GM12891 (cell line): Measurements from ENCODE around the gene PDHB.

Source experiments
- DNase-seq: peaks from one replicate; pipeline ENCODE4 v3.0.0; 2011; ENCODE audit warnings: low spot score; ENCODE audit not compliant: insufficient read length
- FAIRE-seq: peaks from 2 replicates; lab custom pipeline; 2011; peaks lifted over from hg19 to GRCh38; lab: Jason Lieb, UNC
- PAX5 ChIP-seq: IDR thresholded peaks from 2 replicates; pipeline ENCODE4 v1.6.1; 2011; ENCODE audit warnings: low read length, moderate library complexity, mild to moderate bottlenecking; ENCODE audit not compliant: insufficient read depth, severe bottlenecking
- POLR2A ChIP-seq: IDR thresholded peaks from 2 replicates; pipeline ENCODE4 v1.6.1; 2011; ENCODE audit warnings: low read depth, low read length, control low read depth
- POLR2AphosphoS5 ChIP-seq: IDR thresholded peaks from 2 replicates; pipeline ENCODE4 v1.6.1; 2011; ENCODE audit warnings: low read depth, low read length, control low read depth
- POU2F2 ChIP-seq: IDR thresholded peaks from 2 replicates; pipeline ENCODE4 v1.6.1; 2011; ENCODE audit warnings: low read depth, mild to moderate bottlenecking, control low read depth, low read length, moderate library complexity
- SPI1 ChIP-seq: IDR thresholded peaks from 2 replicates; pipeline ENCODE4 v1.6.1; 2011; ENCODE audit warnings: low read depth, low read length, control low read depth
- TAF1 ChIP-seq: IDR thresholded peaks from 2 replicates; pipeline ENCODE4 v1.6.1; 2011; ENCODE audit warnings: low read depth, low read length, control low read depth

PDHB gene

DNA sequence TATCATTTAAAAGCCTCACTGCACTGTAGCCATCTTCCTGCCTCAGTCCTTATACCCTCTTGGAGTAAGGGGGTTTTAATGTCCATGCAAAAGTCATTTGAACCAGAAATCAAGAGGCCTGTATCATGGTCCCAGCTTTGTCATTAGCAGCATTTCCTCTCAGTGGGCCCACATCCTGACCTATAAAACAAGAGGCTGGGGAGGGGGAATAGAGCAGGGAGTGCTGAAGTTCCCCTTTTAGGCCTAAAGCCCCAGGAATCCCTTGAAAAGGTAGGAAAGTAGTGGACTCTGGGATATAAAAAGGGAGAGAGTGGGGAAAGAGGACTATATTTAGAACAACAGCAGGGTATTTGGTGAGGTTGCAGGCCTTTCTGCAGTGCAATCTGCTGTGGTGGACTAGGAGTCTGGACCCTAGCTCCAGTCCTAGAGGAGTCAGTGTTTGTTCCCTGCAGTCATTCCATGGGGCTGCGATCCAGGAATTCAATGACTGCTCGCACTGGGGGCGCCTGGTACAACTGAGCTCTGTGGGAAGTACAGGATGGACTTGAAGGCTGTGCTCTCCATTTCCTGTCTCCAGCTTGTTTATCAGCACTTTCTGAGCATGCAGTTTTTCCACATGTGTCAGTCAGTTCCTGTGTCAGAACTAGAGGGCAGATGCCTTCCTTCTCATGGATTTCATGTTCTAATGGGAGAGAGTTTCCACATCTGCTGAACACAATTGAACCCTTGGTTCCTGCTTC lies 46.8 kb downstream of the PDHB start:
- DNase-seq: no peak
- TF ChIP-seq TAF1 (no peak), SPI1 (no peak), PAX5 (no peak), POLR2A (no peak), POLR2AphosphoS5 (no peak), POU2F2 (no peak)
- no peak for FAIRE-seq

- no peak for FAIRE-seq
- TF ChIP-seq TAF1 (no peak), POLR2AphosphoS5 (no peak), POLR2A (no peak), PAX5 (no peak), SPI1 (no peak), POU2F2 (no peak)
- no peak for DNase-seq
These were observed 49.1 kb downstream of the PDHB start for GRCh38 chr3:58384381-58385090.

DNA sequence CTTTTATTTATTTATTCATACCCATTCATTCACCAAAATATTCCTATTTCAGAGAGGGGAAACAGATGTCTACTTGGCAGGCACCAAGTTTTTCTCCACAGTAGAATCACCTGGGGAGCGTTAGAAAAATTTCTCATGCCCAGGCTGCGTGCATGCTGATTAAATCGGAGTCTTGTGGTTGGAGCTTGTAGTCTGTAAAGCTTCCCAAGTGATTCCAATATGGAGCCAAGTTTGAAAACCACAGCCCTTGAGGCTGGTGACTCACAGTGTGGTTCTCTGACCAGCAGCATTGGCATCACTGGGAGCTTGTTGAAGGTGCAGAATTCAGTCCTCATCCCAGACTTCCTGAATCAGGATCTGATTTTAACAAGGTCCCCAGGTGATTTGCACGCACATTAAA lies 49.7 kb downstream of the PDHB start:
- TF ChIP-seq POLR2AphosphoS5 (no peak), POU2F2 (no peak), TAF1 (no peak), SPI1 (no peak), POLR2A (no peak), PAX5 (no peak)
- DNase-seq: no peak
- FAIRE-seq: no peak

DNA sequence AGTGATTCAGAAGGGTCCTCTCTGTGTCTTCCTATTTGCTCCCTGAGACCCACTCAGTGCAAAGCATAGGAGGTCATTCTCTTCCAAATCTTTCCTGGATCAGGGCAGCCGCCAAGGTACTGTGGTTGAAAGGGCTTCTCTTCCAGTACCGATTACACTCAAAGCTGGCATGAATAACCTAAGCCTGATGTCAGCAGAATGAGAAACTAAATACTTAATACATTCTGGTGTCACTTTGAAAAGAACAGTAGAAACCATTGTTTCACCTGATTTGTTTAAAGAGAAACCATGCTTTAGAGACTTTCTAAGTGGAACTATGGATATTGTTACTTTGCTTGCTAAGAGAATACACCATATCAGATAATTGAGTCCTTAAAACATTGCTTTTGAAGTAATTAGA lies 50.2 kb downstream of the PDHB start:
- FAIRE-seq: no peak
- TF ChIP-seq SPI1: no peak
- no peak for TF ChIP-seq TAF1
- no peak for TF ChIP-seq POLR2AphosphoS5
- TF ChIP-seq PAX5: no peak
- TF ChIP-seq POLR2A: no peak
- no peak for TF ChIP-seq POU2F2
- DNase-seq: no peak

DNA sequence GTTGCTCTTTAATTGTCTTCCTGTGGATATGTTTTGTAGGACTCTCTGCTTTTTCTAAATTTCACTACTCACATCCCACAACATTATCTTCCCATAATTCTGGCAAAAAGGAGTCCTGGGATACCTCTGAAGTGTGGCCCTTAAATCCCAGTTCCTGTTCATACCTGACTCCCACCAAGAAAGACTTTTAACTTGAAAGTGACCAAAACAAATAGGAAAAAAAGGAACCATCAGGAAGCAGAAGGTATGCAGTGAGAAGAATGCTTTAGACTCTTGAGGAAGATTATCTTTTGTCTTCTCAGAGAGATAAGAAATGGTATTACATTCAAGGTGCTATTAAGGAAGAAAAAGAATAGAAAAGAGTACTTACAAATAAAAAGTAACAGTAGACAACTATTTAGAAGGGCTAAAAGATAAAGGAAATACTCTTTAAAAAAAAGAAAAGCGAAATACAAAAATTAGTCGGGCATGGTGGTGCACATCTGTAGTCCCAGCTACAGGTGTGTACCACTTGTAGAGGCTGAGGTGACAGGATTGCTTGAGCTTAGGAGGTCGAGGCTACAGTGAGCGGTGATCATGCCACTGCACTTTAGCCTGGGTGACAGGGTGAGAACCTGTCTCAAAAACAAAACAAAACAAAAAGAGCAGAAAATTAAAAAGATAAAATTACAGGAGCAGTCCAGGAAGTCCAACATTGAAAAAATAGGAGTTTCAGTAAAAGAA lies 54.1 kb downstream of the PDHB start:
- no peak for FAIRE-seq
- DNase-seq: no peak
- no peak for TF ChIP-seq PAX5
- TF ChIP-seq POLR2A: no peak
- TF ChIP-seq TAF1: no peak
- TF ChIP-seq POLR2AphosphoS5: no peak
- TF ChIP-seq SPI1: no peak
- TF ChIP-seq POU2F2: no peak

DNA sequence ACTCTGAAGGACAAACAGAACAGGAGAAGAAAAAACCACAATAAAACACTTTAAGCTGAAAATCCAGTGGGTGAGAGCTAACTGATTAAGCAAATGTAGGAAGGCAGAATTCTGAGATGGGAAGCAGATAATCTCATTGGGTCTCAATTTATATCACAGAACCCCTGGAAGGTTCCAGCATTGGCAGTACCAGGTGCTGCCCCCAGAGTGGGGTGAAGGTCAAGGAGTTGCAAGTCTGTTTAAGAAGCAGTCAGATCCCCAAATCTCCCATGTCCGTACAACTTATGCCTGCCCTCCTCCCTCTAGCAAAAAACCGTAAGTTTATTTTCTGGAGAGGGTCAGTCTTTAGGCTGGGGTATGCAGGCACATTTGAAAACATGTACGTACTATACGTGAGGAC lies 55.9 kb downstream of the PDHB start:
- DNase-seq (no peak), FAIRE-seq (no peak)
- TF ChIP-seq POLR2A (no peak), SPI1 (no peak), TAF1 (no peak), POLR2AphosphoS5 (no peak), PAX5 (no peak), POU2F2 (no peak)
